Measurements from ENCODE around the gene BOK.

DNA sequence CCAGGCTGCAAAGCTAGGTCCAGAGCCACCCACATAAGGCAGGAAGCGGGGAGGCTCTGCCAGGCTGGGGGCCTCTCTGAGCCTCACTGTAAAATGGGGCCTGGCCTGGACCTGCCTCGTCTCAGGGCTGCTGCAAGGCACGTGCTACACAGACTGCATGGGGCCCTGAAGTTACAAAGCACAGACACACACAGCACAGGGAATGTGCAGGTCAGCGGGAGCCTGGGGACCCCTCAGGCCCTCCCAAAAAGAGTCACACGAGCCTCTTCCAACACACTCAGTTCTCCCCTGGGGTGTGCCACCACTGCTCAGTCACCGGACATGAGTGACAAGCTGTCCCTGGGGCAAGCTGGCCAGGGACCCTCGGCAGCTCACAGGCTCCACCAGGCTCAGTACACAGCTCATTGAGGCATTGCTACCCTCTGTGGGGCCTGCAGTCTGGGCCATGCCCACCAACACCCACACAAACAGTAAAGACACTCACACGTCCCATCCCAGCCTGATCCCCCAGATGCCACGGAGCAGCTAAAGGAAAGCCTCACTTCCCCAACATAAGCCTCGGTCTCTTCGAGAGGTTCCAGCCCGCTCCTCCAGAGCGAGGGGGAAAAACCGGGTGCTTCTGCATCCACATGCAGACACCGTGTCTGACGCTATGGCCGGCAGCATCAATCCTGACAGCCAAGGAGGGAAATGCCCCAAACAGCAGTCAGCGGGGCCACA is 33.7 kb downstream of the BOK start:
- TF ChIP-seq, protein P1, sequence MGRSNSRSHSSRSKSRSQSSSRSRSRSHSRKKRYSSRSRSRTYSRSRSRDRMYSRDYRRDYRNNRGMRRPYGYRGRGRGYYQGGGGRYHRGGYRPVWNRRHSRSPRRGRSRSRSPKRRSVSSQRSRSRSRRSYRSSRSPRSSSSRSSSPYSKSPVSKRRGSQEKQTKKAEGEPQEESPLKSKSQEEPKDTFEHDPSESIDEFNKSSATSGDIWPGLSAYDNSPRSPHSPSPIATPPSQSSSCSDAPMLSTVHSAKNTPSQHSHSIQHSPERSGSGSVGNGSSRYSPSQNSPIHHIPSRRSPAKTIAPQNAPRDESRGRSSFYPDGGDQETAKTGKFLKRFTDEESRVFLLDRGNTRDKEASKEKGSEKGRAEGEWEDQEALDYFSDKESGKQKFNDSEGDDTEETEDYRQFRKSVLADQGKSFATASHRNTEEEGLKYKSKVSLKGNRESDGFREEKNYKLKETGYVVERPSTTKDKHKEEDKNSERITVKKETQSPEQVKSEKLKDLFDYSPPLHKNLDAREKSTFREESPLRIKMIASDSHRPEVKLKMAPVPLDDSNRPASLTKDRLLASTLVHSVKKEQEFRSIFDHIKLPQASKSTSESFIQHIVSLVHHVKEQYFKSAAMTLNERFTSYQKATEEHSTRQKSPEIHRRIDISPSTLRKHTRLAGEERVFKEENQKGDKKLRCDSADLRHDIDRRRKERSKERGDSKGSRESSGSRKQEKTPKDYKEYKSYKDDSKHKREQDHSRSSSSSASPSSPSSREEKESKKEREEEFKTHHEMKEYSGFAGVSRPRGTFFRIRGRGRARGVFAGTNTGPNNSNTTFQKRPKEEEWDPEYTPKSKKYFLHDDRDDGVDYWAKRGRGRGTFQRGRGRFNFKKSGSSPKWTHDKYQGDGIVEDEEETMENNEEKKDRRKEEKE (IDR thresholded peaks at IDR 0.05; ENCODE audit: borderline replicate concordance in 1 of 2, control insufficient read depth in 1 of 2, low read depth in 2 of 2, low read length in 1 of 2) = no peak
- TF ChIP-seq, protein P2, sequence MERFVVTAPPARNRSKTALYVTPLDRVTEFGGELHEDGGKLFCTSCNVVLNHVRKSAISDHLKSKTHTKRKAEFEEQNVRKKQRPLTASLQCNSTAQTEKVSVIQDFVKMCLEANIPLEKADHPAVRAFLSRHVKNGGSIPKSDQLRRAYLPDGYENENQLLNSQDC (CRISPR knock-in tag; IDR thresholded peaks at IDR 0.05) = no peak
- no peak for TF ChIP-seq TCF15 (CRISPR knock-in tag; IDR thresholded peaks at IDR 0.05)

Measured in K562 (cell line).